Tibial nerve (tissue), 4 donors: ENCODE data around the gene LIAS.

ENCODE experiments used
- EP300 ChIP-seq, 2 donors: sonication (generic); formaldehyde crosslinking; IDR thresholded peaks; one replicate each; pipeline ENCODE4 v1.6.1; 2017; ENCODE audit warnings: antibody characterized with exemption in 2 of 2, mild to moderate bottlenecking in 1 of 2
- TF ChIP-seq, protein P1 (sequence below), 5 experiments: fragments of 200-600 bp in 3 of 5; fragments of 450-650 bp in 2 of 5; sonication (generic) in 3 of 5; IDR thresholded peaks; one replicate each; pipeline ENCODE4 v1.5.1; 2016 to 2019; ENCODE audit warnings: antibody characterized with exemption in 5 of 5, mild to moderate bottlenecking in 3 of 5, moderate library complexity in 2 of 5

DNA sequence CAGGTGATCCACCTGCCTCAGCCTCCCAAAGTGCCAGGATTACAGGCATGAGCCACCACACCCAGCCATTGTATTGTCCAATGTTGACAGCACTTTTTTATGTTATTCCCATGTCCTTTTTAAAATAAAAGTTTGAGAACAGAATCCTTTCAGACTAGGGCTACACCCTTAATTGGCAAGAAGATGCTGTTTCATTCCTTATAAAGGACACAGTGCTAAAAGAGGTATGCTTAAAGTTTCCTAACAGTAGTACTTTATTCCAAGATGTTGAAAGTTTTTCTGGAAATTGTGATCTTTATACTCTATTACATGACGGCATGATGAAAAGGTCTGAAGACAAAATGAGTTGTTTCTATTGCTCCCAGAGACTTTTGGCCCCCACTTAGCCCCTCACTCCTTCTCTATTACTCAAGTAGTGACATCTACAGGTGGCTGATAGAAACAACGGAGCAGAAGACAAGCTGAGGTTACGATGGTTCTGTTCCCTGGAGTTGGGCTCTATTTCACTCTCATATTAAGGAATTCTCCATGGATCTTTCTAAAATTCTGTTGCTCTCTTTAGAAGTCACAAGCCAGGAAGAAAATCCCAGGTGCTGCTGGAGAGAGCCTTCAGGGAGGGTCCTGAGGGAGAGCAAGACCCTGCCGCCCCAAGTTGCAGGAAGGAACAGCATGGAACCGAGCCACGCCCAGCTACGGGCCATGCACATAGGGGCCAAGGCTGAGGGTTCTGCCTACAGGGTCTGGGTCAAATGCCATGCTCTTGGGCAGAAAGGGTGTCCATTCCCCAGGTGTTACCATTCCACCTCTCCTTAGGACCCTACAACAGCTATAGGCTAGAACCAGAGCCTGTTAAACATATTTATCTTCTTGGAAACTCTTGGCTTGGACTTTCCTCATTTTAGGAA lies 22.9 kb upstream of the LIAS start:
- TF ChIP-seq, protein P1, sequence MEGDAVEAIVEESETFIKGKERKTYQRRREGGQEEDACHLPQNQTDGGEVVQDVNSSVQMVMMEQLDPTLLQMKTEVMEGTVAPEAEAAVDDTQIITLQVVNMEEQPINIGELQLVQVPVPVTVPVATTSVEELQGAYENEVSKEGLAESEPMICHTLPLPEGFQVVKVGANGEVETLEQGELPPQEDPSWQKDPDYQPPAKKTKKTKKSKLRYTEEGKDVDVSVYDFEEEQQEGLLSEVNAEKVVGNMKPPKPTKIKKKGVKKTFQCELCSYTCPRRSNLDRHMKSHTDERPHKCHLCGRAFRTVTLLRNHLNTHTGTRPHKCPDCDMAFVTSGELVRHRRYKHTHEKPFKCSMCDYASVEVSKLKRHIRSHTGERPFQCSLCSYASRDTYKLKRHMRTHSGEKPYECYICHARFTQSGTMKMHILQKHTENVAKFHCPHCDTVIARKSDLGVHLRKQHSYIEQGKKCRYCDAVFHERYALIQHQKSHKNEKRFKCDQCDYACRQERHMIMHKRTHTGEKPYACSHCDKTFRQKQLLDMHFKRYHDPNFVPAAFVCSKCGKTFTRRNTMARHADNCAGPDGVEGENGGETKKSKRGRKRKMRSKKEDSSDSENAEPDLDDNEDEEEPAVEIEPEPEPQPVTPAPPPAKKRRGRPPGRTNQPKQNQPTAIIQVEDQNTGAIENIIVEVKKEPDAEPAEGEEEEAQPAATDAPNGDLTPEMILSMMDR (IDR thresholded peaks at IDR 0.05) = no peak
- no peak for TF ChIP-seq EP300 (IDR thresholded peaks at IDR 0.05)
